Esophagus muscularis mucosa (tissue), 3 donors: ENCODE results near the gene NEURL4.

Experiments used
- CTCF ChIP-seq, 3 experiments: fragments of 200-600 bp in 2 of 3; fragments of 450-650 bp in 1 of 3; sonication (generic) in 2 of 3; IDR thresholded peaks; one replicate each; pipeline ENCODE4 v1.5.1; 2017 to 2019; ENCODE audit warnings: antibody characterized with exemption in 3 of 3, mild to moderate bottlenecking in 2 of 3, moderate library complexity in 1 of 3
- EP300 ChIP-seq: sonication (generic); formaldehyde crosslinking; IDR thresholded peaks from one replicate; pipeline ENCODE4 v1.6.1; 2017; ENCODE audit warnings: antibody characterized with exemption

DNA sequence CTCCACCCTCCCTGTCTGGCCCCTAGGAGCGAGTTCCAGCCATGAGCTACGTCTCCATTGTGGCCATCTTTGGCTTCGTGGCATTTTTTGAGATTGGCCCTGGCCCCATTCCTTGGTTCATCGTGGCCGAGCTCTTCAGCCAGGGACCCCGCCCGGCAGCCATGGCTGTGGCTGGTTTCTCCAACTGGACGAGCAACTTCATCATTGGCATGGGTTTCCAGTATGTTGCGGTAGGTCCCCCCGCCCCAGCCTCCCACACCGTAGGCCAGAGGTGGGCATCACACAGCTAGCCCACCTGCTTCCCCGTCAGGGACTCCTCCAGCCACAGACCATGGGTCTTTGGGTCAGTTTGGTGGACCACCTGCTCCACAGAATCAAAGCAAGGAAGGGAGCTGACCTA lies 43.5 kb downstream of the NEURL4 start:
- no peak for TF ChIP-seq CTCF (IDR thresholded peaks at IDR 0.05)
- TF ChIP-seq EP300, result no peak
